ENCODE measurements around the gene NSD1.
"Not testable (repeated sequence)": the region's sequence is repeated elsewhere in the genome, so short reads cannot be mapped to it uniquely, and the experiment has no call there.

Gene NSD1

GRCh38 chr5:177290816-177291596 lies 157.4 kb downstream of the NSD1 start:
- no peak for DNase-seq (ENCODE audit: low read depth in 2 of 2)

- DNase-seq (ENCODE audit: low read depth in 2 of 2): no peak
Measured at GRCh38 chr5:177291735-177292134, 158.2 kb downstream of the NSD1 start.

GRCh38 chr5:177293819-177294581 lies 160.4 kb downstream of the NSD1 start:
- no peak for DNase-seq (ENCODE audit: low read depth in 2 of 2)

- no peak for DNase-seq (ENCODE audit: low read depth in 2 of 2)
Measured at GRCh38 chr5:177294632-177295031, 161.1 kb downstream of the NSD1 start.

- DNase-seq (ENCODE audit: low read depth in 2 of 2): no peak
Measured at GRCh38 chr5:177295924-177296323, 162.4 kb downstream of the NSD1 start.

- DNase-seq (ENCODE audit: low read depth in 2 of 2): no peak
Measured at GRCh38 chr5:177296581-177296980, 163.0 kb downstream of the NSD1 start.

GRCh38 chr5:177297922-177298321 lies 164.3 kb downstream of the NSD1 start:
- no peak for DNase-seq (ENCODE audit: low read depth in 2 of 2)

- DNase-seq (ENCODE audit: low read depth in 2 of 2): no peak
Measured at GRCh38 chr5:177299697-177300096, 166.1 kb downstream of the NSD1 start.

- DNase-seq (ENCODE audit: low read depth in 2 of 2): peak; percentile 16 to 17
Measured at GRCh38 chr5:177300236-177300880, 166.8 kb downstream of the NSD1 start.

GRCh38 chr5:177300951-177301350 lies 167.4 kb downstream of the NSD1 start:
- no peak for DNase-seq (ENCODE audit: low read depth in 2 of 2)

GRCh38 chr5:177301503-177302165 lies 168.1 kb downstream of the NSD1 start:
- DNase-seq (ENCODE audit: low read depth in 2 of 2): no peak

- no peak for DNase-seq (ENCODE audit: low read depth in 2 of 2)
Measured at GRCh38 chr5:177302354-177303110, 169.0 kb downstream of the NSD1 start.

- DNase-seq (ENCODE audit: low read depth in 2 of 2): peak; percentile 47 to 51
Measured at GRCh38 chr5:177303121-177303924, 169.8 kb downstream of the NSD1 start, which contains the start of the genes PRELID1 and RAB24. Gene PRELID1, plus strand, starts transcription at chr5:177303799. Its CDS starts 187 bp downstream, at chr5:177303986. Gene RAB24, minus strand, starts transcription at chr5:177303719. Its CDS starts 431 bp downstream, at chr5:177303288.

- DNase-seq (ENCODE audit: low read depth in 2 of 2): no peak
Measured at GRCh38 chr5:177303925-177304391, 170.4 kb downstream of the NSD1 start.

GRCh38 chr5:177304392-177305119 lies 171.0 kb downstream of the NSD1 start:
- DNase-seq (ENCODE audit: low read depth in 2 of 2): no peak

GRCh38 chr5:177306103-177306640 lies 172.6 kb downstream of the NSD1 start:
- not testable (repeated sequence) for DNase-seq (ENCODE audit: low read depth in 2 of 2)

GRCh38 chr5:177306674-177307543 lies 173.3 kb downstream of the NSD1 start:
- no peak for DNase-seq (ENCODE audit: low read depth in 2 of 2)

Measured in fibroblast of skin of left biceps (primary cell).